H9 (cell line): ENCODE results near the gene TRAPPC14. TPM values are rescaled to one million over a fixed set of nuclear protein-coding genes. Genes with fewer than 3 reads are reported as not detected.

Experiments
- DNase-seq: peaks from one replicate; pipeline ENCODE4 v3.0.0-alpha.2; 2017
- H2AFZ ChIP-seq: one replicate; pipeline ENCODE4 v1.6.1; 2013; ENCODE audit warnings: mild to moderate bottlenecking, low read length, control low read depth, moderate library complexity
- H2AK5ac ChIP-seq: 2 replicates; pipeline ENCODE4 v1.6.1; 2013; ENCODE audit warnings: low read length, control low read depth, mixed read lengths; ENCODE audit not compliant: insufficient read length
- H2BK120ac ChIP-seq: one replicate; pipeline ENCODE4 v1.6.1; 2013; ENCODE audit warnings: low read depth, mild to moderate bottlenecking, low read length, control low read depth, inconsistent platforms; ENCODE audit not compliant: poor library complexity, severe bottlenecking
- H2BK12ac ChIP-seq: 2 replicates; pipeline ENCODE4 v1.6.1; 2013; ENCODE audit warnings: low read length, control low read depth, mixed read lengths, low read depth; ENCODE audit not compliant: insufficient read length
- H2BK15ac ChIP-seq: 2 replicates; pipeline ENCODE4 v1.6.1; 2013; ENCODE audit warnings: low read depth, low read length, control low read depth
- H2BK20ac ChIP-seq: one replicate; pipeline ENCODE4 v1.6.1; 2013; ENCODE audit warnings: low read depth, mild to moderate bottlenecking, low read length, control low read depth, inconsistent platforms; ENCODE audit not compliant: poor library complexity, severe bottlenecking
- H2BK5ac ChIP-seq: 2 replicates; pipeline ENCODE4 v1.6.1; 2013; ENCODE audit warnings: low read length, control low read depth, mixed read lengths; ENCODE audit not compliant: insufficient read length
- H3K14ac ChIP-seq: 2 replicates; pipeline ENCODE4 v1.6.1; 2013; ENCODE audit warnings: low read length, control low read depth; ENCODE audit not compliant: insufficient read depth
- H3K18ac ChIP-seq: 2 replicates; pipeline ENCODE4 v1.6.1; 2013; ENCODE audit warnings: low read depth, mild to moderate bottlenecking, mixed read lengths, low read length, control low read depth; ENCODE audit not compliant: insufficient read length
- H3K23ac ChIP-seq: 2 replicates; pipeline ENCODE4 v1.6.1; 2013; ENCODE audit warnings: low read length, control low read depth, mixed read lengths, low read depth; ENCODE audit not compliant: insufficient read length
- H3K23me2 ChIP-seq: 2 replicates; pipeline ENCODE4 v1.6.1; 2013; ENCODE audit warnings: low read depth, mild to moderate bottlenecking, mixed read lengths, low read length, control low read depth; ENCODE audit not compliant: insufficient read length, poor library complexity, severe bottlenecking
- H3K27ac ChIP-seq: 2 replicates; pipeline ENCODE4 v1.5.1; 2013; ENCODE audit warnings: low read length, control low read depth, mixed read lengths, low read depth; ENCODE audit not compliant: insufficient read length
- H3K27me3 ChIP-seq: 2 replicates; pipeline ENCODE4 v1.6.1; 2013; ENCODE audit warnings: low read length, control low read depth, inconsistent platforms; ENCODE audit not compliant: insufficient read depth
- H3K4ac ChIP-seq: 2 replicates; pipeline ENCODE4 v1.6.1; 2013; ENCODE audit warnings: low read depth, mild to moderate bottlenecking, control low read depth, inconsistent platforms, low read length, moderate library complexity
- H3K4me1 ChIP-seq: 2 replicates; pipeline ENCODE4 v1.6.1; 2013; ENCODE audit warnings: low read length, control low read depth, inconsistent platforms; ENCODE audit not compliant: insufficient read depth
- H3K4me2 ChIP-seq: 2 replicates; pipeline ENCODE4 v1.6.1; 2013; ENCODE audit warnings: low read length, control low read depth, mixed read lengths; ENCODE audit not compliant: insufficient read length, insufficient read depth
- H3K56ac ChIP-seq: 2 replicates; pipeline ENCODE4 v1.6.1; 2013; ENCODE audit warnings: low read depth, mild to moderate bottlenecking, mixed read lengths, low read length, control low read depth; ENCODE audit not compliant: insufficient read length
- H3K79me1 ChIP-seq: 2 replicates; pipeline ENCODE4 v1.6.1; 2013; ENCODE audit warnings: low read depth, mild to moderate bottlenecking, moderate library complexity, low read length, control low read depth, inconsistent platforms; ENCODE audit not compliant: insufficient read depth, poor library complexity, severe bottlenecking
- H3K79me2 ChIP-seq: 2 replicates; pipeline ENCODE4 v1.6.1; 2013; ENCODE audit warnings: low read length, control low read depth, inconsistent platforms; ENCODE audit not compliant: insufficient read depth
- H3K9ac ChIP-seq: 2 replicates; pipeline ENCODE4 v1.6.1; 2013; ENCODE audit warnings: low read length, control low read depth, mixed read lengths; ENCODE audit not compliant: insufficient read length; ENCODE audit errors: extremely low read depth
- H3K9me3 ChIP-seq: one replicate; pipeline ENCODE4 v1.6.1; 2013; ENCODE audit warnings: low read depth, low read length, inconsistent platforms; ENCODE audit not compliant: control insufficient read depth
- H3T11ph ChIP-seq: one replicate; pipeline ENCODE4 v1.6.1; 2013; ENCODE audit warnings: mild to moderate bottlenecking, low read length, control low read depth, inconsistent platforms
- H4K20me1 ChIP-seq: one replicate; pipeline ENCODE4 v1.6.1; 2013; ENCODE audit not compliant: control insufficient read depth, insufficient read length, insufficient read depth
- H4K5ac ChIP-seq: 2 replicates; pipeline ENCODE4 v1.6.1; 2013; ENCODE audit warnings: low read depth, mild to moderate bottlenecking, mixed read lengths, low read length, control low read depth; ENCODE audit not compliant: insufficient read length
- H4K8ac ChIP-seq: replicated peaks from 2 replicates; pipeline ENCODE4 v1.6.1; 2013; ENCODE audit warnings: low read length, control low read depth, mixed read lengths, low read depth; ENCODE audit not compliant: insufficient read length
- H4K91ac ChIP-seq: 2 replicates; pipeline ENCODE4 v1.6.1; 2013; ENCODE audit warnings: low read depth, mild to moderate bottlenecking, moderate library complexity, mixed read lengths, low read length, control low read depth; ENCODE audit not compliant: insufficient read length
- H3K27ac Mint-ChIP-seq, 3 experiments: 2 replicates in 2 of 3; 3 replicates in 1 of 3; pipeline ENCODE4 v1.8.0; 2020 to 2021; ENCODE audit warnings: mixed read lengths in 3 of 3, mild to moderate bottlenecking in 1 of 3, moderate library complexity in 1 of 3
- H3K27me3 Mint-ChIP-seq: 2 replicates; pipeline ENCODE4 v1.8.0; 2021; ENCODE audit warnings: low read depth, mild to moderate bottlenecking, moderate library complexity, mixed read lengths
- H3K36me3 Mint-ChIP-seq, 3 experiments: 2 replicates in 2 of 3; 3 replicates in 1 of 3; pipeline ENCODE4 v1.8.0; 2020 to 2021; ENCODE audit warnings: low read depth in 3 of 3, mixed read lengths in 3 of 3; ENCODE audit not compliant: insufficient read depth in 1 of 3
- H3K4me1 Mint-ChIP-seq, 2 experiments: 2 replicates each; pipeline ENCODE4 v1.8.0; 2020; ENCODE audit warnings: mixed read lengths in 2 of 2
- H3K4me3 Mint-ChIP-seq, 2 experiments: 2 replicates in 1 of 2; 3 replicates in 1 of 2; pipeline ENCODE4 v1.8.0; 2020 to 2021; ENCODE audit warnings: mild to moderate bottlenecking in 2 of 2, mixed read lengths in 2 of 2, moderate library complexity in 1 of 2
- H3K9me3 Mint-ChIP-seq, 2 experiments: 2 replicates in 1 of 2; 3 replicates in 1 of 2; pipeline ENCODE4 v1.8.0; 2020; ENCODE audit warnings: mild to moderate bottlenecking in 2 of 2, mixed read lengths in 2 of 2, moderate library complexity in 1 of 2
- WGBS: extraction: QIAGEN DNeasy Blood & Tissue Kit; methylation state at CpG from one replicate; pipeline ENCODE4 v1.1.7; 2013; ENCODE audit warnings: missing lambda C conversion rate, low lambda C conversion rate, mixed read lengths; ENCODE audit not compliant: insufficient read length; ENCODE audit errors: extremely low coverage; 5-methylcytosine and 5-hydroxymethylcytosine counted together
- total RNA-seq: library from RNA; stranded (reverse); gene quantifications from 2 replicates; pipeline ENCODE4 v1.2.1, GENCODE V29; 2021
- TF ChIP-seq, protein P1 (sequence below): fragments of 200-600 bp; sonication (generic); conservative IDR thresholded peaks from 3 replicates; pipeline ENCODE4 v1.8.0; 2021; ENCODE audit warnings: antibody characterized with exemption, mild to moderate bottlenecking

The TRAPPC14 gene
- total RNA-seq, 1 experiment from 2014 or later, result 32.8 TPM

DNA sequence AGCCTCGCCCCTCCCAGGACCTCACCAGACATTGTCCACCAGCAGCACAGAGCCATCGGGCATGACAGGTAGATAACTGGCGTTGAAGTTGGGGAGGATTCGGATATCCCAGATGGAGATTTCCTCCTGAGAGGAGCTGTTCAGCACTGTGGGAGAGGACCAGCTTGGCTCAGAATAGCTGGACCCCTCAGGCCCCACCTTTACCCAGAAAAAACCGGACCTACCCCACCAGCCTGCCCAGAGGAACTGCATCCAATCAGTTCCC lies 1.5 kb downstream of the TRAPPC14 start:
- no peak overlapping the region for H4K8ac ChIP-seq
- no peaks in the 10 kb centered on the region; the same call in 1 of the 2 replicates for H3K4me1 ChIP-seq
- no peak overlapping the region for H2AK5ac ChIP-seq
- no peak overlapping the region for H2BK20ac ChIP-seq
- no peak overlapping the region for H2BK12ac ChIP-seq
- Mint-ChIP-seq H3K9me3 (no peaks in the 10 kb centered on the region), H3K4me3 (peak overlapping the region; percentile 75 to 82), H3K27me3 (no peaks in the 10 kb centered on the region; the same call in 1 of the 2 replicates), H3K27ac (peak overlapping the region in 1 of 3 experiments; percentile 92; a peak in 1 of 7 replicates), H3K4me1 (peaks cover 17 to 28% of the 10 kb centered on the region in 2 experiments), H3K36me3 (peaks cover 21 to 51% (median 48%) of the 10 kb centered on the region in 3 experiments; a peak in 6 of 7 replicates)
- H3K18ac ChIP-seq, result no peak overlapping the region
- H3K23ac ChIP-seq, result no peak overlapping the region
- no peaks in the 10 kb centered on the region for H4K20me1 ChIP-seq
- H3T11ph ChIP-seq, result no peak overlapping the region
- H2AFZ ChIP-seq, result no peak overlapping the region
- no peaks in the 10 kb centered on the region for H3K9me3 ChIP-seq
- peak overlapping the region; percentile 92 for H3K4me2 ChIP-seq
- peaks cover 10% of the 10 kb centered on the region for H3K23me2 ChIP-seq
- H3K27ac ChIP-seq, result no peak overlapping the region
- H2BK5ac ChIP-seq, result no peak overlapping the region
- no peaks in the 10 kb centered on the region for H3K79me2 ChIP-seq
- H2BK120ac ChIP-seq, result no peak overlapping the region
- no CpG with 5 or more reads among the region's 5 CpGs for WGBS
- H4K5ac ChIP-seq, result no peak overlapping the region
- TF ChIP-seq, protein P1, sequence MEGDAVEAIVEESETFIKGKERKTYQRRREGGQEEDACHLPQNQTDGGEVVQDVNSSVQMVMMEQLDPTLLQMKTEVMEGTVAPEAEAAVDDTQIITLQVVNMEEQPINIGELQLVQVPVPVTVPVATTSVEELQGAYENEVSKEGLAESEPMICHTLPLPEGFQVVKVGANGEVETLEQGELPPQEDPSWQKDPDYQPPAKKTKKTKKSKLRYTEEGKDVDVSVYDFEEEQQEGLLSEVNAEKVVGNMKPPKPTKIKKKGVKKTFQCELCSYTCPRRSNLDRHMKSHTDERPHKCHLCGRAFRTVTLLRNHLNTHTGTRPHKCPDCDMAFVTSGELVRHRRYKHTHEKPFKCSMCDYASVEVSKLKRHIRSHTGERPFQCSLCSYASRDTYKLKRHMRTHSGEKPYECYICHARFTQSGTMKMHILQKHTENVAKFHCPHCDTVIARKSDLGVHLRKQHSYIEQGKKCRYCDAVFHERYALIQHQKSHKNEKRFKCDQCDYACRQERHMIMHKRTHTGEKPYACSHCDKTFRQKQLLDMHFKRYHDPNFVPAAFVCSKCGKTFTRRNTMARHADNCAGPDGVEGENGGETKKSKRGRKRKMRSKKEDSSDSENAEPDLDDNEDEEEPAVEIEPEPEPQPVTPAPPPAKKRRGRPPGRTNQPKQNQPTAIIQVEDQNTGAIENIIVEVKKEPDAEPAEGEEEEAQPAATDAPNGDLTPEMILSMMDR, result no peak
- H3K27me3 ChIP-seq, result no peaks in the 10 kb centered on the region
- H3K79me1 ChIP-seq, result peaks cover 2% of the 10 kb centered on the region
- no peak overlapping the region for H2BK15ac ChIP-seq
- no peak overlapping the region for H3K14ac ChIP-seq
- DNase-seq, result no peak
- no peak overlapping the region for H3K9ac ChIP-seq
- H3K56ac ChIP-seq, result no peak overlapping the region
- no peak overlapping the region for H3K4ac ChIP-seq
- H4K91ac ChIP-seq, result no peak overlapping the region
